ENCODE measurements around the gene COQ2.
A peak's percentile ranks its signal among the peaks of the same experiment; 100 is the strongest.
"Not testable (repeated sequence)": the region's sequence is repeated elsewhere in the genome, so short reads cannot be mapped to it uniquely, and the experiment has no call there.

COQ2 gene

GRCh38 chr4:83297548-83298260, 13.1 kb upstream of the COQ2 start:
- ATAC-seq: no peak
- Mint-ChIP-seq H3K9me3 (no peaks in the 10 kb centered on the region), H3K27me3 (no peaks in the 10 kb centered on the region), H3K4me1 (peaks cover 9% of the 10 kb centered on the region), H3K4me3 (no peak overlapping the region), H3K27ac (no peak overlapping the region)
- no peak for DNase-seq

GRCh38 chr4:83293305-83294046, 8.9 kb upstream of the COQ2 start:
- H3K4me3 Mint-ChIP-seq: no peak overlapping the region
- ATAC-seq (no peak), DNase-seq (no peak)
- H3K4me1 Mint-ChIP-seq: peaks cover 9% of the 10 kb centered on the region
- H3K27ac Mint-ChIP-seq: no peak overlapping the region
- H3K9me3 Mint-ChIP-seq: peaks cover 0 to 11% of the 10 kb centered on the region in 2 donors
- H3K27me3 Mint-ChIP-seq: no peaks in the 10 kb centered on the region

- not testable (repeated sequence) for H3K4me3 Mint-ChIP-seq, H3K4me1 Mint-ChIP-seq, H3K27me3 Mint-ChIP-seq, H3K27ac Mint-ChIP-seq, DNase-seq, ATAC-seq
- peaks cover 0 to 11% of the 10 kb centered on the region in 2 donors for H3K9me3 Mint-ChIP-seq
Observed at GRCh38 chr4:83290059-83290774, 5.6 kb upstream of the COQ2 start.

GRCh38 chr4:83288381-83288780, 3.8 kb upstream of the COQ2 start:
- Mint-ChIP-seq H3K4me1 (peaks cover 17% of the 10 kb centered on the region), H3K9me3 (peaks cover 0 to 11% of the 10 kb centered on the region in 2 donors)
- not testable (repeated sequence) for DNase-seq, H3K4me3 Mint-ChIP-seq, H3K27ac Mint-ChIP-seq, H3K27me3 Mint-ChIP-seq, ATAC-seq

GRCh38 chr4:83285055-83285407, 433 bp upstream of the COQ2 start:
- ATAC-seq (peak; percentile 10), DNase-seq (peak in 1 of 2 donors; percentile 41)
- Mint-ChIP-seq H3K4me1 (peaks cover 48% of the 10 kb centered on the region), H3K27me3 (no peaks in the 10 kb centered on the region), H3K4me3 (peak overlapping the region; percentile 92 to 95), H3K9me3 (peaks cover 0 to 6% of the 10 kb centered on the region in 2 donors), H3K27ac (peak overlapping the region; percentile 98 to 100)

GRCh38 chr4:83283181-83283580, 1.4 kb downstream of the COQ2 start:
- peak overlapping the region; percentile 91 to 95 for H3K4me3 Mint-ChIP-seq
- no peak overlapping the region for H3K27ac Mint-ChIP-seq
- DNase-seq (no peak), ATAC-seq (no peak)
- H3K9me3 Mint-ChIP-seq: no peaks in the 10 kb centered on the region
- H3K27me3 Mint-ChIP-seq: no peaks in the 10 kb centered on the region
- H3K4me1 Mint-ChIP-seq: peaks cover 52% of the 10 kb centered on the region

DNA sequence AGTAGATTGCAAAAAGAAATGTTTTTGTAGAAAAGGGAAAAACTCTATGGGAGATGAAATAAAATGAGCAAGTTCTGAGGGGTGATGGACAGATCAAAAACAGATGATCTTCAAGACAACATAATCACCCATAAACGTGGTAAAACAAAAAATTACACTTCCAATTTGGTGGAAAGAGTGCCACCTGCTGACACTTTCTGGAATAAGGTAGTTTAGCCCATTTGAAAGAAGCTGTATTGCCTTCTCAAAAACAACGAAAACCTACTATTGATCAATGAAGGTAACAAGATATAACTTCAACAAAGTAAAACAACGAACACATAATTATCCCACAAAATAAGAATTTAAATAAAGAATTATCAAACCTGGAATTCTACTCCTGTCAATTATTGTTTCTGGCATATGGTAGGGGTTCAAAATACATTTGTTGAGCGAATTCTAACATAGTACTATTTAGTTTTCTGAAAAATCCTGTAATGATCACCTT, 2.5 kb downstream of the COQ2 start:
- Mint-ChIP-seq H3K27me3 (no peaks in the 10 kb centered on the region), H3K27ac (no peak overlapping the region), H3K4me1 (peaks cover 57% of the 10 kb centered on the region), H3K4me3 (peak overlapping the region; percentile 62 to 73), H3K9me3 (no peaks in the 10 kb centered on the region)
- ATAC-seq: no peak
- DNase-seq: peak; percentile 50 to 62

GRCh38 chr4:83281307-83281706, 3.3 kb downstream of the COQ2 start:
- ATAC-seq: no peak
- no peak for DNase-seq
- Mint-ChIP-seq H3K9me3 (no peaks in the 10 kb centered on the region), H3K27me3 (no peaks in the 10 kb centered on the region), H3K27ac (peak overlapping the region in 1 of 2 donors; percentile 9), H3K4me1 (peaks cover 64% of the 10 kb centered on the region), H3K4me3 (peak overlapping the region; percentile 62 to 73)

DNA sequence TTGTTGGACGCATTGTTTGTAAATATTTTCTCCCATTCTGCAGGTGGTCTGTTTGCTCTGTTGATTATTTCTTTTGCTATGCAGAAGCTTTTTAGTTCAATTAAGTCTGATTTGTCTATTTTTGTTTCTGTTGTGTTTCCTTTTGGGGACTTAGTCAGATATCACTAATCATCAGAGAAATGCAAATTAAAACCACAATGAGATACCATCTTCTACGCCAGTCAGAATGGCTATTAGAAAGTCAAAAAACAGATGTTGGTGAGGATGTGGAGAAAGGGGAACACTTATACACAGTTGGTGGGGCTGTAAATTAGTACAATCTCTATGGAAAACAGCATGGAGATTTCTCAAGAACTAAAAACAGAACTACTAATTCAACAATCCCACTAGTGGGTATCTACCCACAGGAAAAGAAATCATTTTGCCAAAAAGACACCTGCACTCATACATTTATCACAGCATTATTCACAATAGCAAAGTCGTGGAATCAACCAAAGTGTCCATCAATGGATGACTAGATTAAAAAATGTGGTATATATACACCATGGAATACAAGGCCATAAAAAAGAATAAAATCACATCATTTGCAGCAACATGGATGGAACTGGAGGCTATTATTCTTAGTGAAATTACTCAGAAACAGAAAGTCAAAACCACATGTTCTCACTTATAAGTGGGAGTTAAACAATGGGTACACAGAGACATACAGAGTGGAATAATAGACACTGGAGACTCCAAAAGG, 8.1 kb downstream of the COQ2 start:
- DNase-seq (no peak), ATAC-seq (peak; percentile 93)
- peaks cover 33% of the 10 kb centered on the region for H3K4me1 Mint-ChIP-seq
- peak overlapping the region in 1 of 2 donors; percentile 33 for H3K4me3 Mint-ChIP-seq
- H3K27me3 Mint-ChIP-seq: no peaks in the 10 kb centered on the region
- peak overlapping the region in 1 of 2 donors; percentile 42 for H3K27ac Mint-ChIP-seq
- no peaks in the 10 kb centered on the region for H3K9me3 Mint-ChIP-seq

DNA sequence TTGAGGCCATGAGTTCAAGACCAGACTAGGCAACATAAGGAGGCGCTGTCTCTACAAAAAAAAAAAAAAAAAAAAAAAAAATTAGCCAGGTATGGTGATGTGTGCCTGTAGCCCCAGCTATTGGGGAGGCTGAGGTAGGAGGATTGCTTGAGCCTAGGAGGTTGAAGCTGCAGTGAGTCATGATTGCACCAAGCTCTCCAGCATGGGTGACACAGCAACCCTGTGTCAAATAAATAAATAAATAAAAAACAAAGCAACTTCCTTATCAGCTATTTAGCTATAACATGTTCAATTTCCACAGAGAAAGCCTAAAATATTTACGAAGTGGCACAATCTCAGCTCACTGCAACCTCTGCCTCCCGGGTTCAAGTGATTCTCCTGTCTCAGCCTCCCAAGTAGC, 10.7 kb downstream of the COQ2 start:
- H3K9me3 Mint-ChIP-seq, DNase-seq, H3K27ac Mint-ChIP-seq, ATAC-seq, H3K27me3 Mint-ChIP-seq, H3K4me3 Mint-ChIP-seq: not testable (repeated sequence)
- peaks cover 17% of the 10 kb centered on the region for H3K4me1 Mint-ChIP-seq

GRCh38 chr4:83272900-83273299, 11.7 kb downstream of the COQ2 start:
- H3K4me1 Mint-ChIP-seq: peaks cover 24% of the 10 kb centered on the region
- no peak overlapping the region for H3K27ac Mint-ChIP-seq
- ATAC-seq (no peak), DNase-seq (no peak)
- no peak overlapping the region for H3K4me3 Mint-ChIP-seq
- no peaks in the 10 kb centered on the region for H3K27me3 Mint-ChIP-seq
- H3K9me3 Mint-ChIP-seq: no peaks in the 10 kb centered on the region

DNA sequence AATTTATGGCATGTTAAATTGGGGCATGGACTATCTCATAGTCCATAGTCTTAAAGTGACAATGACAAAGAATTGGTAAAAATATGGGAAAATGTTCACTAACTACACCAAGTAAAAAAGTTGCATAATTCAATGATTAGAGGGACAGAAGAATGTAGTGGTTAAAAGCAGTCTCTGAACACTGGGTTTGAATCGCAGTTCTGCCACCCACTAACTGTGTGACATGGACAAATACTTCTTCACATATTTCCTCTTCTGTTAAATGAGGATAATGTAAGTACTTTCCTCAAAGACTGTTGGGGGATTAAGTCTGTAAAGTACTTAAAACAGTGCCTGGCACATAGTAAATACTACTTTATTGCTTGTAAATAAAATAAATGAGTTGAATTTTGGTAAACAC, 15.3 kb downstream of the COQ2 start:
- Mint-ChIP-seq H3K9me3 (no peaks in the 10 kb centered on the region), H3K4me1 (peaks cover 12% of the 10 kb centered on the region), H3K27ac (no peak overlapping the region), H3K4me3 (no peak overlapping the region), H3K27me3 (no peaks in the 10 kb centered on the region)
- DNase-seq (no peak), ATAC-seq (no peak)

DNA sequence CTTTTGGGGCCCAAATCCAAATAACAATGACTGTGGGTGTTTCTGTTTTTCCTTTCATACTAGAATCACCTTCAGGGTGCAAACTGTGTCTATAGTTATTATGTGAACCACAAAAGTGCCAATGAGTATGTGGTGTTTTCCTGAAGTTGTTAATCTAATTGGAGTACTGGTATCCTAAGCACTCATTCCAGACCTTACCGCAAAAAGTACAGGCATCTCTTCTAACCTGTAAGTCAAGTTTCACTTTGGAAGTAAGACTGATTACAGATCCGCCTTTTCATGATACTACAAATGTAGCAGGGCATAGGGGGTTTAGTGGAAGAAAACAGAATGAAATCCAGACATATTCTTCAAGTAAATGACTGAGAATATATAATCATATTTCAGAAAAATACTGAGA, 16.1 kb downstream of the COQ2 start:
- no peak overlapping the region for H3K4me3 Mint-ChIP-seq
- H3K27me3 Mint-ChIP-seq: no peaks in the 10 kb centered on the region
- ATAC-seq: no peak
- H3K4me1 Mint-ChIP-seq: peaks cover 12% of the 10 kb centered on the region
- H3K9me3 Mint-ChIP-seq: no peaks in the 10 kb centered on the region
- H3K27ac Mint-ChIP-seq: no peak overlapping the region
- no peak for DNase-seq

- no peak for DNase-seq
- Mint-ChIP-seq H3K27me3 (no peaks in the 10 kb centered on the region), H3K4me1 (peaks cover 12% of the 10 kb centered on the region), H3K4me3 (no peak overlapping the region), H3K27ac (no peak overlapping the region), H3K9me3 (no peaks in the 10 kb centered on the region)
- peak; percentile 67 for ATAC-seq
Observed at GRCh38 chr4:83267830-83268475, 16.6 kb downstream of the COQ2 start.

Data from stimulated activated naive CD8-positive, alpha-beta T cell treated with anti-CD3 and anti-CD28 coated beads, Interleukin-15, amount 100 ng/mL, for 72 hours (primary cell).